ENCODE data around the gene ANKRD24. TPM values are rescaled to one million over a fixed set of nuclear protein-coding genes. Genes with fewer than 3 reads are reported as not detected.
A peak's percentile ranks its signal among the peaks of the same experiment; 100 is the strongest.
"Not testable (repeated sequence)": the region's sequence is repeated elsewhere in the genome, so short reads cannot be mapped to it uniquely, and the experiment has no call there.

The ANKRD24 gene
- total RNA-seq, 1 experiment from 2014 or later: 10.9 TPM

- Histone ChIP-seq H3K27ac (ENCODE audit: low read depth, low read length, poor library complexity, severe bottlenecking) (no peak overlapping the region), H3K36me3 (ENCODE audit: insufficient read depth, low read length, poor library complexity, severe bottlenecking) (no peaks in the 10 kb centered on the region), H3K4me3 (ENCODE audit: low read depth, low read length, poor library complexity, severe bottlenecking) (no peak overlapping the region), H3K9me3 (ENCODE audit: low read depth, low read length, poor library complexity, severe bottlenecking) (no peaks in the 10 kb centered on the region), H3K27me3 (replicated peaks; ENCODE audit: insufficient read depth, low read depth, low read length, poor library complexity) (peaks cover 4% of the 10 kb centered on the region), H3K4me1 (ENCODE audit: insufficient read depth, low read length, poor library complexity, severe bottlenecking) (no peaks in the 10 kb centered on the region)
- BruUV-seq (replicated peaks): no TSS peak
- TF ChIP-seq EZH2 (IDR thresholded peaks at IDR 0.05; ENCODE audit: borderline replicate concordance, low read depth, low read length, poor library complexity, severe bottlenecking): no peak
- TF ChIP-seq CTCF (conservative IDR thresholded peaks at IDR 0.05; ENCODE audit: low read depth, low read length): peak; percentile 61
- CTCF ChIA-PET: interaction anchor here (0.5 to 1.9 kb wide), 18 partner anchors 8 to 1305 kb away, joined by 3 to 15 read pairs (median 5); partner anchors contain the start of gene ZBTB7A
- POLR2A ChIA-PET (ENCODE audit: low non-redundant PET): no interaction called here
- intact Hi-C loops (cut with micrococcal nuclease; ENCODE audit: unreplicated experiment): loop anchor here (10.0 kb wide), 1 partner anchor 65 kb away; no protein-coding TSS in a partner anchor
- peak; percentile 75 for DNase-seq (ENCODE audit: low spot score)
These were observed 42.2 kb upstream of the ANKRD24 start for GRCh38 chr19:4140237-4140711.

DNA sequence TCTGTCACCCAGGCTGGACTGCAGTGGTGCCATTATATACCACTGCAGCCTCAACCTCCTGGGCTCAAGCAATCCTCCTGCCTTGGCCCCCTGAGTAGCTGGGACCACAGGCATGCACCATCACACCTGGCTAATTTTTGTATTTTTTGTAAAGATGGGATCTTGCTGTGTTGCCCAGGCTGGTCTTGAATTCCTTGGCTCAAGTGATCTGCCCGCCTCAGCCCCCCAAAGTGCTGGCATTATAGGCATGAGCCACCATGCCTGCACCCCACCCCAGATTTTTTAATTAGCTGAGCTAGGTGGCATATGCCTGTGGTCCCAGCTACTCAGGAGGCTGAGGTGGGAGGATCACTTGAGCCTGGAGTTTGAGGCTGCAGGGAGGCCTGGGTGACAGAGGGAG, 39.6 kb upstream of the ANKRD24 start:
- H3K9me3 ChIP-seq (ENCODE audit: low read depth, low read length, poor library complexity, severe bottlenecking); CTCF ChIA-PET; BruUV-seq (replicated peaks); DNase-seq (ENCODE audit: low spot score); H3K27ac ChIP-seq (ENCODE audit: low read depth, low read length, poor library complexity, severe bottlenecking); H3K36me3 ChIP-seq (ENCODE audit: insufficient read depth, low read length, poor library complexity, severe bottlenecking); POLR2A ChIA-PET (ENCODE audit: low non-redundant PET); H3K4me3 ChIP-seq (ENCODE audit: low read depth, low read length, poor library complexity, severe bottlenecking); H3K4me1 ChIP-seq (ENCODE audit: insufficient read depth, low read length, poor library complexity, severe bottlenecking): not testable (repeated sequence)
- intact Hi-C loops (cut with micrococcal nuclease; ENCODE audit: unreplicated experiment): loop anchor here (10.0 kb wide), 1 partner anchor 62 kb away; no protein-coding TSS in a partner anchor
- peaks cover 14% of the 10 kb centered on the region for H3K27me3 ChIP-seq (replicated peaks; ENCODE audit: insufficient read depth, low read depth, low read length, poor library complexity)

DNA sequence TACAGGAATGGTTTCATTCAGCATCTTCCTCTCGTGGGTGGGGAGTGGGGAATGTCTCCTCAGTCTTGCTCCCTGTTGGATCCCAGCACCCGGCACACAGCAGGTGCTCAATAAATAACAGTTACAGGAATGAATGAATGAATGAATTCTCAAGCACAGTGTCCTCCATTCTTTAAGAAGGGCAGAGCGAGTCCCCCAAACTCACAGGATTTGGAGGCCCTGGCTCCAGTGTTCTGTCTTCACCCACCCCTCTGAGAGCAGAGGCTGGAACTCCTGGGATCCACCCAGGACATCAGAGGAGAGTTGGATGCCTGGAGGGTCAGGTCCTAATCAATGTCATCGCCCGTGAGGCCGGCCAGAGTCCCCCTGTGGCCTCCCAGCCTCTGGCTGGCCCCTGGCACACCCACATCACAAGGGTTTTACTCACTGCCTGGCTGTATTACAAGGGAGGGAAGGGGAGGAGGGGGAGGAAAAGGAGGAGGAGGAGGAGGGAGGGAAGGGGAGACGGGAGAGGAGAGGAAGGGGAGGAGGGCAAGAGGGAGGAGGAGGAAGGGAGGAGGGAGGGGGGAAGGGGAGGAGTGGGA, 37.7 kb upstream of the ANKRD24 start:
- Histone ChIP-seq H3K4me3 (ENCODE audit: low read depth, low read length, poor library complexity, severe bottlenecking) (no peak overlapping the region), H3K36me3 (ENCODE audit: insufficient read depth, low read length, poor library complexity, severe bottlenecking) (no peaks in the 10 kb centered on the region), H3K9me3 (ENCODE audit: low read depth, low read length, poor library complexity, severe bottlenecking) (no peaks in the 10 kb centered on the region), H3K27ac (ENCODE audit: low read depth, low read length, poor library complexity, severe bottlenecking) (no peak overlapping the region), H3K27me3 (replicated peaks; ENCODE audit: insufficient read depth, low read depth, low read length, poor library complexity) (peaks cover 14% of the 10 kb centered on the region), H3K4me1 (ENCODE audit: insufficient read depth, low read length, poor library complexity, severe bottlenecking) (no peaks in the 10 kb centered on the region)
- ChIA-PET POLR2A (ENCODE audit: low non-redundant PET) (interaction anchor here (0.7 kb wide), 1 partner anchor 12 kb away, joined by 3 read pairs; no protein-coding TSS in a partner anchor), CTCF (no interaction called here)
- no TSS peak for BruUV-seq (replicated peaks)
- no peak for DNase-seq (ENCODE audit: low spot score)
- TF ChIP-seq EZH2 (IDR thresholded peaks at IDR 0.05; ENCODE audit: borderline replicate concordance, low read depth, low read length, poor library complexity, severe bottlenecking) (no peak), CTCF (conservative IDR thresholded peaks at IDR 0.05; ENCODE audit: low read depth, low read length) (no peak)
- intact Hi-C loops (cut with micrococcal nuclease; ENCODE audit: unreplicated experiment): loop anchor here (10.0 kb wide), 1 partner anchor 60 kb away; no protein-coding TSS in a partner anchor

Data from A673 (cell line).